ENCODE data around the gene PTP4A2. TPM values are rescaled to one million over a fixed set of nuclear protein-coding genes. Genes with fewer than 3 reads are reported as not detected.

The PTP4A2 gene
- polyA plus RNA-seq, 1 of the 3 experiments (the other 2 are of a cell fraction), result 41.7 TPM

- TF ChIP-seq FOXM1 (IDR thresholded peaks at IDR 0.05; ENCODE audit: low read depth) (no peak), NRF1 (IDR thresholded peaks at IDR 0.05; ENCODE audit: low read depth, low read length) (no peak), GATA2 (CRISPR knock-in tag; IDR thresholded peaks at IDR 0.05) (no peak), MEF2A (IDR thresholded peaks at IDR 0.05; ENCODE audit: borderline replicate concordance, low read depth) (no peak), TCF12 (IDR thresholded peaks at IDR 0.05) (no peak)
These were observed 32.5 kb downstream of the PTP4A2 start (continued) for GRCh38 chr1:31905681-31906080.

- POLR2A ChIA-PET, result no interaction called here
- peaks cover 25 to 45% of the 10 kb centered on the region in 2 experiments for H3K36me3 ChIP-seq (replicated peaks in 1 of 2; ENCODE audit: control insufficient read depth in 1 of 2, insufficient read depth in 2 of 2, low read length in 1 of 2)
These were observed 33.1 kb downstream of the PTP4A2 start for GRCh38 chr1:31905093-31905509.

More at GRCh38 chr1:31905093-31905509, 33.1 kb downstream of the PTP4A2 start:
- Histone ChIP-seq H3K27ac (ENCODE audit: low read depth in 2 of 2, low read length in 1 of 2) (no peak overlapping the region), H3K79me2 (ENCODE audit: insufficient read depth) (peaks cover 15% of the 10 kb centered on the region; the same call in 1 of the 2 replicates), H3K9me3 (no peaks in the 10 kb centered on the region), H3F3A (replicated peaks; ENCODE audit: insufficient read depth) (peaks cover 7% of the 10 kb centered on the region), H2AFZ (ENCODE audit: low read depth) (no peak overlapping the region), H3K9me2 (no peaks in the 10 kb centered on the region), H3K9ac (no peak overlapping the region), H3K4me1 (ENCODE audit: control insufficient read depth in 1 of 2, insufficient read depth in 2 of 2, low read depth in 1 of 2, low read length in 1 of 2) (no peaks in the 10 kb centered on the region), H4K20me1 (ENCODE audit: insufficient read depth) (peaks cover 7% of the 10 kb centered on the region), H3K4me2 (no peak overlapping the region), H3K4me3 (ENCODE audit: low read depth in 2 of 2, low read length in 1 of 2) (no peak overlapping the region), H3K27me3 (ENCODE audit: insufficient read depth) (no peaks in the 10 kb centered on the region)
- WGBS (ENCODE audit: low lambda C conversion rate), result 98% methylated on average over 6 of the region's 6 CpGs
- TF ChIP-seq EZH2phosphoT487 (IDR thresholded peaks at IDR 0.05; ENCODE audit: borderline replicate concordance, low read depth) (no peak), CHD2 (IDR thresholded peaks at IDR 0.05; ENCODE audit: low read length, partially characterized antibody) (no peak), CTCF (IDR thresholded peaks at IDR 0.05) (no peak), RCOR1 (IDR thresholded peaks at IDR 0.05; ENCODE audit: low read length) (no peak), MXI1 (IDR thresholded peaks at IDR 0.05; ENCODE audit: low read depth, low read length) (no peak), MAX (IDR thresholded peaks at IDR 0.05; ENCODE audit: low read depth) (no peak), POLR2AphosphoS5 (IDR thresholded peaks at IDR 0.05; ENCODE audit: low read depth, low read length) (no peak), FOXM1 (IDR thresholded peaks at IDR 0.05; ENCODE audit: low read depth) (no peak), ELF1 (IDR thresholded peaks at IDR 0.05) (no peak), USF2 (IDR thresholded peaks at IDR 0.05; ENCODE audit: borderline replicate concordance, low read depth, low read length) (no peak), YY1 (IDR thresholded peaks at IDR 0.05; ENCODE audit: low read depth) (no peak), JUND (IDR thresholded peaks at IDR 0.05) (no peak)
- CTCF ChIA-PET, result interaction anchor here (1.0 to 1.7 kb wide), 5 partner anchors 10 to 242 kb away, joined by 3 to 6 read pairs (median 4); no protein-coding TSS in a partner anchor
- DNase-seq, result no peak

Measured in SK-N-SH (cell line).